DOHH2 (cell line): ENCODE results near the gene CENPS.

ENCODE experiments used
- H3F3A ChIP-seq: fragments of 200-600 bp; sonication (generic), shearing (Covaris generic); 2 replicates; pipeline ENCODE4 v1.6.0; 2016; ENCODE audit warnings: antibody characterized with exemption, mild to moderate bottlenecking; ENCODE audit not compliant: control insufficient read depth, insufficient read depth
- H3K27ac ChIP-seq: fragments of 200-600 bp; sonication (generic); 2 replicates; pipeline ENCODE4 v1.5.1; 2014; ENCODE audit warnings: low read depth, mild to moderate bottlenecking, low read length, moderate library complexity
- H3K27me3 ChIP-seq: fragments of 200-600 bp; sonication (generic); 2 replicates; pipeline ENCODE4 v1.6.1; 2014; ENCODE audit warnings: mild to moderate bottlenecking, low read length, mixed read lengths; ENCODE audit not compliant: control insufficient read depth
- H3K36me3 ChIP-seq: fragments of 200-600 bp; sonication (generic); 2 replicates; pipeline ENCODE4 v1.6.1; 2014; ENCODE audit warnings: mild to moderate bottlenecking, low read length, moderate library complexity, mixed read lengths; ENCODE audit not compliant: control insufficient read depth
- H3K4me1 ChIP-seq: fragments of 200-600 bp; sonication (generic); 2 replicates; pipeline ENCODE4 v1.6.1; 2014; ENCODE audit warnings: mild to moderate bottlenecking, low read length, mixed read lengths; ENCODE audit not compliant: control insufficient read depth
- H3K4me2 ChIP-seq: fragments of 200-600 bp; sonication (generic); 2 replicates; pipeline ENCODE4 v1.6.0; 2014; ENCODE audit warnings: mild to moderate bottlenecking, low read length, moderate library complexity
- H3K4me3 ChIP-seq: fragments of 200-600 bp; sonication (generic); 2 replicates; pipeline ENCODE4 v1.5.1; 2014; ENCODE audit warnings: mild to moderate bottlenecking, low read length, mixed read lengths
- H3K79me2 ChIP-seq: fragments of 200-600 bp; sonication (generic); 2 replicates; pipeline ENCODE4 v1.6.1; 2014; ENCODE audit warnings: mild to moderate bottlenecking, low read length, mixed read lengths; ENCODE audit not compliant: control insufficient read depth
- H3K9me2 ChIP-seq: fragments of 200-600 bp; sonication (generic); replicated peaks from 2 replicates; pipeline ENCODE4 v1.6.1; 2014; ENCODE audit warnings: mild to moderate bottlenecking, low read length, mixed read lengths; ENCODE audit not compliant: control insufficient read depth
- H3K9me3 ChIP-seq: fragments of 200-600 bp; sonication (generic); 2 replicates; pipeline ENCODE4 v1.6.1; 2014; ENCODE audit warnings: antibody characterized with exemption, low read length, mixed read lengths; ENCODE audit not compliant: control insufficient read depth, insufficient read depth
- H4K20me1 ChIP-seq: fragments of 200-600 bp; sonication (generic); 2 replicates; pipeline ENCODE4 v1.6.0; 2014; ENCODE audit warnings: low read depth, mild to moderate bottlenecking, antibody characterized with exemption, low read length, moderate library complexity; ENCODE audit not compliant: control insufficient read depth, insufficient read depth
- EZH2phosphoT487 ChIP-seq: fragments of 200-600 bp; sonication (generic); IDR thresholded peaks from 2 replicates; pipeline ENCODE4 v1.6.1; 2017; ENCODE audit warnings: borderline replicate concordance, mild to moderate bottlenecking, antibody characterized with exemption, low read length, moderate library complexity, mixed read lengths
- TF ChIP-seq, protein P1 (sequence below): fragments of 200-600 bp; sonication (generic); IDR thresholded peaks from one replicate; pipeline ENCODE4 v1.5.1; 2014; ENCODE audit warnings: antibody characterized with exemption, mild to moderate bottlenecking, low read depth, low read length; ENCODE audit not compliant: poor library complexity, severe bottlenecking

Gene CENPS

DNA sequence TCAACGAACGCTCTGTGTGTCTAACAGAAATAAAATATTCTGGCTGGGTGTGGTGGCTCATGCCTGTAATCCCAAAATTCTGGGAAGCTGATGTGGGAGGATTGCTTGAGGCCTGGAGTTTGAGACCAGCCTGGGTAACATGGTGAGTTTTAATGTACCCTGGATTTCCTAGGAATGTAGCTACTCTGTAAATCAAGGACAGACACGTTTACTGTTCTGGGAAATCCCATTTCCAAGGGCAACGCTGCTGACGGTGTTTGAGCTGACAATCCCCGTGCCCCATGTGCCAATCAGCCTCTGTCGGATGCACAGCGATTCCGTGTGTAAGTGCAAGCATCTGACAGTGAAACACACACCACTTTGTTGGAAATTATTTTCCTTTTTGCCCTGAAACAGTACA is 27.6 kb downstream of the CENPS start:
- no peaks in the 10 kb centered on the region for H3K9me3 ChIP-seq
- H3K27me3 ChIP-seq: no peaks in the 10 kb centered on the region
- H4K20me1 ChIP-seq: no peaks in the 10 kb centered on the region
- H3K27ac ChIP-seq: no peak overlapping the region
- H3K36me3 ChIP-seq: peaks cover 31% of the 10 kb centered on the region
- H3K4me3 ChIP-seq: no peak overlapping the region
- no peak for TF ChIP-seq EZH2phosphoT487
- TF ChIP-seq, protein P1, sequence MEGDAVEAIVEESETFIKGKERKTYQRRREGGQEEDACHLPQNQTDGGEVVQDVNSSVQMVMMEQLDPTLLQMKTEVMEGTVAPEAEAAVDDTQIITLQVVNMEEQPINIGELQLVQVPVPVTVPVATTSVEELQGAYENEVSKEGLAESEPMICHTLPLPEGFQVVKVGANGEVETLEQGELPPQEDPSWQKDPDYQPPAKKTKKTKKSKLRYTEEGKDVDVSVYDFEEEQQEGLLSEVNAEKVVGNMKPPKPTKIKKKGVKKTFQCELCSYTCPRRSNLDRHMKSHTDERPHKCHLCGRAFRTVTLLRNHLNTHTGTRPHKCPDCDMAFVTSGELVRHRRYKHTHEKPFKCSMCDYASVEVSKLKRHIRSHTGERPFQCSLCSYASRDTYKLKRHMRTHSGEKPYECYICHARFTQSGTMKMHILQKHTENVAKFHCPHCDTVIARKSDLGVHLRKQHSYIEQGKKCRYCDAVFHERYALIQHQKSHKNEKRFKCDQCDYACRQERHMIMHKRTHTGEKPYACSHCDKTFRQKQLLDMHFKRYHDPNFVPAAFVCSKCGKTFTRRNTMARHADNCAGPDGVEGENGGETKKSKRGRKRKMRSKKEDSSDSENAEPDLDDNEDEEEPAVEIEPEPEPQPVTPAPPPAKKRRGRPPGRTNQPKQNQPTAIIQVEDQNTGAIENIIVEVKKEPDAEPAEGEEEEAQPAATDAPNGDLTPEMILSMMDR: no peak
- no peaks in the 10 kb centered on the region for H3K79me2 ChIP-seq
- no peak overlapping the region for H3K4me2 ChIP-seq
- H3K9me2 ChIP-seq: no peaks in the 10 kb centered on the region
- H3K4me1 ChIP-seq: peaks cover 7% of the 10 kb centered on the region; the same call in 1 of the 2 replicates
- H3F3A ChIP-seq: 0 out of 2 replicates have a peak, but pooled peaks cover 2% of the 10 kb centered on the region

DNA sequence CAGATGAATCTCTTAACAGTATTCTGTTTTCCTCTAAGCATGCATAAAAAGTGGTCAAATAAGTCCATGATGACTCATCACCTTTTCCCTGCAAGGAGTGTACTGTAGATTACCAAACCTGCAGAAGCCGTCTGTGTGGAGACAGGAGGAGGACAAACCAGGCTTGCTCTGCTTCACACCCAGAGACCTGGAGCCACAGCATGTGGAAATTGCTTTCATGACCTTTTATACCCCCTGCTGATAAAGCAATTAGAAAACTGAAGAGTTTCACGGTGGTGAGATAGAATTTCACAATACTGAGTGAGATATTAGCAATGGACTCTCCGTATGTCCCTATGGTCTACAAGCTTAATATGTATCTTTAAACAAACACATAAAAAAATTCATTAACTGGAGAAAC is 29.0 kb downstream of the CENPS start:
- Histone ChIP-seq H3K27ac (no peak overlapping the region), H3K4me2 (no peak overlapping the region), H3K79me2 (no peaks in the 10 kb centered on the region), H3K9me2 (no peaks in the 10 kb centered on the region), H3K4me1 (peaks cover 7% of the 10 kb centered on the region; the same call in 1 of the 2 replicates), H3K4me3 (no peak overlapping the region), H4K20me1 (no peaks in the 10 kb centered on the region), H3K36me3 (peaks cover 37% of the 10 kb centered on the region), H3F3A (0 out of 2 replicates have a peak, but pooled peaks cover 2% of the 10 kb centered on the region), H3K9me3 (no peaks in the 10 kb centered on the region), H3K27me3 (no peaks in the 10 kb centered on the region)
- TF ChIP-seq, protein P1: no peak
- no peak for TF ChIP-seq EZH2phosphoT487

DNA sequence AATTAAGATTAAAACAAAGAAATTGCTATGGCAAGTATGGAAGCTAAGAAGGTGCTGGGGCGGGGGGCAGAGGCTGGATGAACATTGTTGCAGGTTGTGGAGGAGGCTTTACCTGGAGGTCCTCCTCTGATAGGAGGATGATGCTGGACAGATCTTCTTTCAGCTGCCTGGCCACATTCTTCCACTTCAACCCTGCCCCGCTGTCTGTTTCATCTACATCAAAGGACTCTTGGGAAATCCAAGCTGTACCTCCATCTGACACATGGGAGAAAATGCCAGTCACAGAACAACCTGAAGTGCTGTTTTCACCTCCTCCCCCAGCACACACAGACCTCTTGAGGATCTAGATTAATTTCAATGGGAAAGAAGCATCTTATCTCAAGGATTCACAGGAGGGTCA is 36.8 kb downstream of the CENPS start:
- Histone ChIP-seq H3K4me1 (peaks cover 7% of the 10 kb centered on the region), H3K36me3 (peaks cover 71% of the 10 kb centered on the region), H3K27me3 (no peaks in the 10 kb centered on the region), H3K9me3 (no peaks in the 10 kb centered on the region), H3K4me3 (no peak overlapping the region), H3K9me2 (no peaks in the 10 kb centered on the region), H3K27ac (no peak overlapping the region), H3K4me2 (no peak overlapping the region), H3K79me2 (peaks cover 29% of the 10 kb centered on the region), H3F3A (no peaks in the 10 kb centered on the region), H4K20me1 (peaks cover 4% of the 10 kb centered on the region; the same call in 1 of the 2 replicates)
- TF ChIP-seq EZH2phosphoT487: no peak
- TF ChIP-seq, protein P1: no peak

DNA sequence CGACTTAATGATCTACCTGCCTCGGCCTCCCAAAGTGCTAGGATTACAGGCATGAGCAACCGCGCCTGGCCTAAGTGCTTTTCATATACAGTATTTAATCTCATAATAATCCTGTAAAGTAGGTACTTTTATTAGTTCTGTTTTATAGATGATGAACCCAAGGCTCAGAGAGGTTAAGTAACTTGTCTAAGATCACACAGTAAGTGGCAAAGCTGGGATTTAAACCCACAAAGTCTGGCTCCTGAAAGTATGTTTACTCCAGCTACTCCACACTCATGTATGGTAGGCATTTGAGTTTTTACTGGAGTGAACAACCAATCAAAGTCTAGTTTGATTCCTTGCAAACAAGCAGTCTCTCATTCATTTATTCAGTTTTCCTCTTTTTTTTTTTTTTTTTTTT is 39.8 kb downstream of the CENPS start:
- H4K20me1 ChIP-seq: peaks cover 4% of the 10 kb centered on the region; the same call in 1 of the 2 replicates
- H3K36me3 ChIP-seq: peaks cover 50% of the 10 kb centered on the region
- no peak overlapping the region for H3K4me3 ChIP-seq
- no peaks in the 10 kb centered on the region for H3K27me3 ChIP-seq
- H3F3A ChIP-seq: peaks cover 19% of the 10 kb centered on the region
- no peaks in the 10 kb centered on the region for H3K9me2 ChIP-seq
- H3K4me2 ChIP-seq: no peak overlapping the region
- no peaks in the 10 kb centered on the region for H3K9me3 ChIP-seq
- no peak overlapping the region for H3K27ac ChIP-seq
- peaks cover 27% of the 10 kb centered on the region for H3K4me1 ChIP-seq
- TF ChIP-seq, protein P1: no peak
- TF ChIP-seq EZH2phosphoT487: no peak
- H3K79me2 ChIP-seq: peaks cover 40% of the 10 kb centered on the region
